Activated B cell treated with CpG ODN at 0.5 μM for 24 hours (primary cell): ENCODE data around the gene ATP1B2. TPM values are rescaled to one million over a fixed set of nuclear protein-coding genes. Genes with fewer than 3 reads are reported as not detected.

ENCODE experiments used
- ATAC-seq: fragments of 200-7000 bp; cut with Tn5 transposase; one replicate; pipeline ENCODE4 v1.10.0; 2021; ENCODE audit warnings: low read depth, mild to moderate bottlenecking, moderate library complexity
- CTCF ChIA-PET: fragments of 350-600 bp; sonication (Branson Sonifier 250); formaldehyde crosslinking; loops from one replicate; lab custom pipeline; 2021; ENCODE audit warnings: antibody characterized with exemption; lab: Charles Lee
- POLR2A ChIA-PET: fragments of 350-600 bp; sonication (Branson Sonifier 250); formaldehyde crosslinking; loops from one replicate; lab custom pipeline; 2021; ENCODE audit warnings: antibody characterized with exemption; lab: Charles Lee
- DNase-seq: peaks from one replicate; pipeline ENCODE4 v3.0.0; 2022
- H3K27ac Mint-ChIP-seq: one replicate; pipeline ENCODE4 v1.8.0; 2020; ENCODE audit warnings: mixed read lengths
- H3K27me3 Mint-ChIP-seq: one replicate; pipeline ENCODE4 v1.8.0; 2021; ENCODE audit warnings: mixed read lengths
- H3K36me3 Mint-ChIP-seq: one replicate; pipeline ENCODE4 v1.8.0; 2021; ENCODE audit warnings: low read depth, mixed read lengths
- H3K4me1 Mint-ChIP-seq: one replicate; pipeline ENCODE4 v1.8.0; 2021; ENCODE audit warnings: mixed read lengths
- H3K4me3 Mint-ChIP-seq: one replicate; pipeline ENCODE4 v1.8.0; 2020; ENCODE audit warnings: mild to moderate bottlenecking, mixed read lengths
- H3K9me3 Mint-ChIP-seq: one replicate; pipeline ENCODE4 v1.8.0; 2020; ENCODE audit warnings: mixed read lengths
- intact Hi-C: fragments of 100-400 bp; cut with micrococcal nuclease; formaldehyde crosslinking; loops from one replicate; pipeline ENCODE4 v1.15.1; 2024
- total RNA-seq: library from RNA; stranded (reverse); gene quantifications from 2 replicates; pipeline ENCODE4 v1.2.3, GENCODE V29; 2022
- TF ChIP-seq, protein P1 (sequence below): fragments of 200-600 bp; IDR thresholded peaks from one replicate; pipeline ENCODE4 v1.8.0; 2022; ENCODE audit warnings: antibody characterized with exemption, mild to moderate bottlenecking

ATP1B2 gene
- total RNA-seq, 1 donor from 2014 or later, result not detected

DNA sequence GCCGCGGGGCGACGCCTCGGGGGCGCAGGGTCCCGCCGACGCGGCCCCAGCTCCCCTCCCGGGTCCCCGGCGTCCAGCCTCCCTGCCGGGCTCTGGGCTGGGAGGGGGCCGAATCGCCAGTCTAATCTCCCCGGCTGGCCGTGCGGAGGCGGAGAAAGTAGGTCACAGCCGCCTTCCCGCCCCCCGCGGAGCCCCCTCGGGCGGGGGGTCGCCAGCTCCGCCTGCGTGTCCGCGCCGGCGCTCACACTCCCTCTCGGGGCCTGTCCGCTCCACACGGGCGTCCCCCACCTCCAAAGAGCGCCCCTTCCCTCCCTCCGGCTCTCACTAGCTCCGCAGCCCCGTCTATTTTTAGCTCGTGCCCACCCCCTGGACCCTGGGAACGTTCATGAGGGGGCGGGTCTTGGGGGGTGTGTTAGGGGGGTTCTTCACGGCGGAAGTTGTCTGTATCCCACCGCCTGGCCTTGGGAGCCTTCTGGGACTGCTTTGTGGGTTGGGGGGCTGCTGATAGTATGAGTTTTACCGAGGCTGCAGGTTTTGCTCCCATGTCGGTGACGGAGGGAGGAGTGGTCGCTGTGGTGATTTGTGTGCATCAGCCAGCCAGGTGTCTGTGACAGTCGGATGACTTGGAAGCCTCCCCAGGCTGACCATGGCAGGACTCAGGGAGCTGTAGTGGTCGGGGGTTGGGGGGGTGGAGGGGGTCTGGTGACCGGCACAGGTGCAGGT, 1.1 kb downstream of the ATP1B2 start:
- H3K4me3 Mint-ChIP-seq, result peak overlapping the region; percentile 32
- ATAC-seq, result no peak

DNA sequence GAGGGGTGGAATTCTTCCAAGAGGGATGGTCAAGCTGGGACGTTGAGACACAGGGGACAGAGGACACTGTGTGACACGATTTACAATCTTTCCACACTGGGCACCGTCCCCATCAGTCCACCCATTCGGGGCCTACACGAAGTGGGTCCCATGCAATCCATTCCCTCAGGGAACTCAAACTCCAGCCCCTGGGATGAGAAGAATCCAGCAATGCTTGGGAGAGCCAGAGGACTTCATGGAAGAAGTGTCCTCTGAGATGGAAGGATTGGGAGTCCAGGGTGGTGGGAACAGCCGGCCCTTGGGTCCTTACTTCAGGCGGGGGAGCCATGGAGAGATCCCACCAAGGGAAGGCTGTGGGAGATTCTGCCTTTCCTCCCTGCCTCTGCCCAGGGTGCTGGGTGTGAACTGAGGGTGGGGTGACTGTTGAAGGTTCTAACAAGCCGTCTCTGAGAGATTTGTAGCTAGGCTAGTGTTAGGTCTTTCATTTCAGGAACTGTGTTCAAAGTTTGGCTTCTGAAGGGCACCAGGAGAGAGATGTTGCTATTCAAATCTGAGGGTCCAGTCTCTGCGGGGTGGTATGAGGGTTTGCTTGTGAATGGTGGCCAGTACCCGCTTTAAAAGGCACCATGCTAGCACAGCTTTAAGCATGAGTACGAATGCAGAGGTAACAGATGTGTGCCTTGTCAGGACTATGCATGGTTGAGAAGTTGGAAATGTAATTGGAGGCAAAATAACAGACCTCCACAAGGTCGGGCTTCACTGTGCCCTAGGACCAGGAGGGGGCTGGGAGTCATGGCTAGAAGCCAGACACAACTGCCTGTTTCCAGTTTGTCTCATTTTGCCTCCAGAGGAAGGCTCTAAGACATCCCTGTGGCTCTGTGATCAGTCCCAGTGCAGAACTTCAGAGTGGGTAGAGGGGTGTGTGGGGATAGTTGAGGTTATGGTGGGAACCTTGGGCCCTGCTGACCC, 1.9 kb downstream of the ATP1B2 start:
- Mint-ChIP-seq H3K9me3 (no peaks in the 10 kb centered on the region), H3K27ac (no peak overlapping the region), H3K27me3 (peaks cover 31% of the 10 kb centered on the region), H3K4me1 (peaks cover 23% of the 10 kb centered on the region), H3K4me3 (no peak overlapping the region), H3K36me3 (no peaks in the 10 kb centered on the region)
- DNase-seq (no peak), ATAC-seq (no peak)
- CTCF ChIA-PET, result interaction anchor here (1.6 kb wide), 1 partner anchor 20 kb away, joined by 4 read pairs; no protein-coding TSS in a partner anchor
- POLR2A ChIA-PET, result interaction anchor here (0.6 to 1.0 kb wide), 2 partner anchors 33 to 54 kb away, joined by 4 read pairs; no protein-coding TSS in a partner anchor
- TF ChIP-seq, protein P1, sequence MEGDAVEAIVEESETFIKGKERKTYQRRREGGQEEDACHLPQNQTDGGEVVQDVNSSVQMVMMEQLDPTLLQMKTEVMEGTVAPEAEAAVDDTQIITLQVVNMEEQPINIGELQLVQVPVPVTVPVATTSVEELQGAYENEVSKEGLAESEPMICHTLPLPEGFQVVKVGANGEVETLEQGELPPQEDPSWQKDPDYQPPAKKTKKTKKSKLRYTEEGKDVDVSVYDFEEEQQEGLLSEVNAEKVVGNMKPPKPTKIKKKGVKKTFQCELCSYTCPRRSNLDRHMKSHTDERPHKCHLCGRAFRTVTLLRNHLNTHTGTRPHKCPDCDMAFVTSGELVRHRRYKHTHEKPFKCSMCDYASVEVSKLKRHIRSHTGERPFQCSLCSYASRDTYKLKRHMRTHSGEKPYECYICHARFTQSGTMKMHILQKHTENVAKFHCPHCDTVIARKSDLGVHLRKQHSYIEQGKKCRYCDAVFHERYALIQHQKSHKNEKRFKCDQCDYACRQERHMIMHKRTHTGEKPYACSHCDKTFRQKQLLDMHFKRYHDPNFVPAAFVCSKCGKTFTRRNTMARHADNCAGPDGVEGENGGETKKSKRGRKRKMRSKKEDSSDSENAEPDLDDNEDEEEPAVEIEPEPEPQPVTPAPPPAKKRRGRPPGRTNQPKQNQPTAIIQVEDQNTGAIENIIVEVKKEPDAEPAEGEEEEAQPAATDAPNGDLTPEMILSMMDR, result no peak
- intact Hi-C loops, result no loop called here

More for the DNA sequence above, 1.1 kb downstream of the ATP1B2 start:
- Mint-ChIP-seq H3K27ac (no peak overlapping the region), H3K4me1 (peaks cover 23% of the 10 kb centered on the region), H3K27me3 (peaks cover 35% of the 10 kb centered on the region), H3K36me3 (no peaks in the 10 kb centered on the region), H3K9me3 (no peaks in the 10 kb centered on the region)
- intact Hi-C loops, result no loop called here
- ChIA-PET CTCF (interaction anchor here (1.2 to 2.1 kb wide), 4 partner anchors 19 to 338 kb away, joined by 3 to 8 read pairs (median 4); partner anchors contain the start of gene TP53), POLR2A (interaction anchor here (0.6 to 2.2 kb wide), 5 partner anchors 23 to 66 kb away, joined by 3 to 46 read pairs (median 4); partner anchors contain the start of genes TP53 and WRAP53)
- no peak for DNase-seq
- TF ChIP-seq, protein P1, result no peak

DNA sequence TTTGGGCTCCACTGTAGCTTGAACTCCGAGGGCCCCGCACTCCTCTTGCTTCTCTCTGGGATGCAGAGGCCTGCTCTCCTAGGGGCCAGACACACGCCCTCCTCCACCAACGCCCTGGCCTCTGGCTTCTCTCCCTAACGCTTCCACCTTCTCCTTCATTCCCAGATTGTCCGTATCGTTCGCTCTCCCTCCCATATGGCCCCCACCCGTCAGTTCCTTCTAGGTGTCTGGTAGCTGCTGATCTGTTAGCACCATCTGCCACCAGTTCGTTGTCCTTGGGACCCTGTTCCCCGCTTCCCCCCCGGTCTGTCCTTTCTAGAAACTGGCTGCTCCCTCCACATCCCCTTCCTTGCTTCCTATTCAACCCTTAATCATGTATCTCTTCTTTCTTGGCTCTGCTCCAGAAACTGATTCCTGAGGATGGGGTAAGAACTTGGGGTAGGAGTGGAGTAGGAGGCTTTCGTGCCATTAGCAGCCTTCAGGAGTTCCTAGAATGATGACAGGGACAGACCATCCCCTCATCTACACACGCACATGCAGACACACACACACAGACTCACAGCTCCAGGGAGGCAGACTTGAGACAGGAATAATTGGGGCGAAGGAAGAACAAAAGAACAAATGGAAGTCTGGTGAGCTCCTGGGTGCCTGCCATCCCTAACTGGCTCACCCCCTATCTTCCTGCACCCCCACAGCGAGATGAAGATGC, 4.3 kb downstream of the ATP1B2 start:
- POLR2A ChIA-PET, result interaction anchor here (0.5 to 1.8 kb wide), 2 partner anchors 31 to 593 kb away, joined by 3 to 7 read pairs; partner anchors contain the start of gene CTC1
- no peaks in the 10 kb centered on the region for H3K9me3 Mint-ChIP-seq
- H3K27me3 Mint-ChIP-seq, result peaks cover 22% of the 10 kb centered on the region
- ATAC-seq, result no peak
- TF ChIP-seq, protein P1, result no peak
- peaks cover 20% of the 10 kb centered on the region for H3K4me1 Mint-ChIP-seq
- CTCF ChIA-PET, result no interaction called here
- H3K36me3 Mint-ChIP-seq, result no peaks in the 10 kb centered on the region
- intact Hi-C loops, result no loop called here
- H3K27ac Mint-ChIP-seq, result no peak overlapping the region
- no peak overlapping the region for H3K4me3 Mint-ChIP-seq
- DNase-seq, result no peak

DNA sequence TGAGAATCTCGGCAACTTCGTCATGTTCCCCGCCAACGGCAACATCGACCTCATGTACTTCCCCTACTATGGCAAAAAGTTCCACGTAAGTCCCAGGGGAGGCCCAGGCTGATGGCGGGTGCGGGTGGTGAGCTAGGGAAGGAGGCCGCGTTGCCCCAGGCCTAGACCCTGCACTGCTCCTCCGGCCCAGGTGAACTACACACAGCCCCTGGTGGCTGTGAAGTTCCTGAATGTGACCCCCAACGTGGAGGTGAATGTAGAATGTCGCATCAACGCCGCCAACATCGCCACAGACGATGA, 4.8 kb downstream of the ATP1B2 start:
- TF ChIP-seq, protein P1, result no peak
- Mint-ChIP-seq H3K4me3 (no peak overlapping the region), H3K9me3 (no peaks in the 10 kb centered on the region), H3K36me3 (no peaks in the 10 kb centered on the region), H3K4me1 (peaks cover 15% of the 10 kb centered on the region), H3K27ac (no peak overlapping the region), H3K27me3 (peaks cover 17% of the 10 kb centered on the region)
- ChIA-PET POLR2A (interaction anchor here (0.5 to 1.8 kb wide), 2 partner anchors 31 to 592 kb away, joined by 3 to 7 read pairs; partner anchors contain the start of gene CTC1), CTCF (no interaction called here)
- DNase-seq, result no peak
- ATAC-seq, result peak; percentile 59
- intact Hi-C loops, result no loop called here
